H9 (cell line): ENCODE results near the gene TACR1. TPM values are rescaled to one million over a fixed set of nuclear protein-coding genes. Genes with fewer than 3 reads are reported as not detected.

Experiments used
- DNase-seq: peaks from one replicate; pipeline ENCODE4 v3.0.0-alpha.2; 2017
- H2AFZ ChIP-seq: one replicate; pipeline ENCODE4 v1.6.1; 2013; ENCODE audit warnings: mild to moderate bottlenecking, low read length, control low read depth, moderate library complexity
- H2AK5ac ChIP-seq: 2 replicates; pipeline ENCODE4 v1.6.1; 2013; ENCODE audit warnings: low read length, control low read depth, mixed read lengths; ENCODE audit not compliant: insufficient read length
- H2BK120ac ChIP-seq: one replicate; pipeline ENCODE4 v1.6.1; 2013; ENCODE audit warnings: low read depth, mild to moderate bottlenecking, low read length, control low read depth, inconsistent platforms; ENCODE audit not compliant: poor library complexity, severe bottlenecking
- H2BK12ac ChIP-seq: 2 replicates; pipeline ENCODE4 v1.6.1; 2013; ENCODE audit warnings: low read length, control low read depth, mixed read lengths, low read depth; ENCODE audit not compliant: insufficient read length
- H2BK15ac ChIP-seq: 2 replicates; pipeline ENCODE4 v1.6.1; 2013; ENCODE audit warnings: low read depth, low read length, control low read depth
- H2BK20ac ChIP-seq: one replicate; pipeline ENCODE4 v1.6.1; 2013; ENCODE audit warnings: low read depth, mild to moderate bottlenecking, low read length, control low read depth, inconsistent platforms; ENCODE audit not compliant: poor library complexity, severe bottlenecking
- H2BK5ac ChIP-seq: 2 replicates; pipeline ENCODE4 v1.6.1; 2013; ENCODE audit warnings: low read length, control low read depth, mixed read lengths; ENCODE audit not compliant: insufficient read length
- H3K14ac ChIP-seq: 2 replicates; pipeline ENCODE4 v1.6.1; 2013; ENCODE audit warnings: low read length, control low read depth; ENCODE audit not compliant: insufficient read depth
- H3K18ac ChIP-seq: 2 replicates; pipeline ENCODE4 v1.6.1; 2013; ENCODE audit warnings: low read depth, mild to moderate bottlenecking, mixed read lengths, low read length, control low read depth; ENCODE audit not compliant: insufficient read length
- H3K23ac ChIP-seq: 2 replicates; pipeline ENCODE4 v1.6.1; 2013; ENCODE audit warnings: low read length, control low read depth, mixed read lengths, low read depth; ENCODE audit not compliant: insufficient read length
- H3K23me2 ChIP-seq: 2 replicates; pipeline ENCODE4 v1.6.1; 2013; ENCODE audit warnings: low read depth, mild to moderate bottlenecking, mixed read lengths, low read length, control low read depth; ENCODE audit not compliant: insufficient read length, poor library complexity, severe bottlenecking
- H3K27ac ChIP-seq: 2 replicates; pipeline ENCODE4 v1.5.1; 2013; ENCODE audit warnings: low read length, control low read depth, mixed read lengths, low read depth; ENCODE audit not compliant: insufficient read length
- H3K27me3 ChIP-seq: 2 replicates; pipeline ENCODE4 v1.6.1; 2013; ENCODE audit warnings: low read length, control low read depth, inconsistent platforms; ENCODE audit not compliant: insufficient read depth
- H3K4ac ChIP-seq: 2 replicates; pipeline ENCODE4 v1.6.1; 2013; ENCODE audit warnings: low read depth, mild to moderate bottlenecking, control low read depth, inconsistent platforms, low read length, moderate library complexity
- H3K4me1 ChIP-seq: 2 replicates; pipeline ENCODE4 v1.6.1; 2013; ENCODE audit warnings: low read length, control low read depth, inconsistent platforms; ENCODE audit not compliant: insufficient read depth
- H3K4me2 ChIP-seq: 2 replicates; pipeline ENCODE4 v1.6.1; 2013; ENCODE audit warnings: low read length, control low read depth, mixed read lengths; ENCODE audit not compliant: insufficient read length, insufficient read depth
- H3K56ac ChIP-seq: 2 replicates; pipeline ENCODE4 v1.6.1; 2013; ENCODE audit warnings: low read depth, mild to moderate bottlenecking, mixed read lengths, low read length, control low read depth; ENCODE audit not compliant: insufficient read length
- H3K79me1 ChIP-seq: 2 replicates; pipeline ENCODE4 v1.6.1; 2013; ENCODE audit warnings: low read depth, mild to moderate bottlenecking, moderate library complexity, low read length, control low read depth, inconsistent platforms; ENCODE audit not compliant: insufficient read depth, poor library complexity, severe bottlenecking
- H3K79me2 ChIP-seq: 2 replicates; pipeline ENCODE4 v1.6.1; 2013; ENCODE audit warnings: low read length, control low read depth, inconsistent platforms; ENCODE audit not compliant: insufficient read depth
- H3K9ac ChIP-seq: 2 replicates; pipeline ENCODE4 v1.6.1; 2013; ENCODE audit warnings: low read length, control low read depth, mixed read lengths; ENCODE audit not compliant: insufficient read length; ENCODE audit errors: extremely low read depth
- H3K9me3 ChIP-seq: one replicate; pipeline ENCODE4 v1.6.1; 2013; ENCODE audit warnings: low read depth, low read length, inconsistent platforms; ENCODE audit not compliant: control insufficient read depth
- H3T11ph ChIP-seq: one replicate; pipeline ENCODE4 v1.6.1; 2013; ENCODE audit warnings: mild to moderate bottlenecking, low read length, control low read depth, inconsistent platforms
- H4K20me1 ChIP-seq: one replicate; pipeline ENCODE4 v1.6.1; 2013; ENCODE audit not compliant: control insufficient read depth, insufficient read length, insufficient read depth
- H4K5ac ChIP-seq: 2 replicates; pipeline ENCODE4 v1.6.1; 2013; ENCODE audit warnings: low read depth, mild to moderate bottlenecking, mixed read lengths, low read length, control low read depth; ENCODE audit not compliant: insufficient read length
- H4K8ac ChIP-seq: replicated peaks from 2 replicates; pipeline ENCODE4 v1.6.1; 2013; ENCODE audit warnings: low read length, control low read depth, mixed read lengths, low read depth; ENCODE audit not compliant: insufficient read length
- H4K91ac ChIP-seq: 2 replicates; pipeline ENCODE4 v1.6.1; 2013; ENCODE audit warnings: low read depth, mild to moderate bottlenecking, moderate library complexity, mixed read lengths, low read length, control low read depth; ENCODE audit not compliant: insufficient read length
- H3K27ac Mint-ChIP-seq, 3 experiments: 2 replicates in 2 of 3; 3 replicates in 1 of 3; pipeline ENCODE4 v1.8.0; 2020 to 2021; ENCODE audit warnings: mixed read lengths in 3 of 3, mild to moderate bottlenecking in 1 of 3, moderate library complexity in 1 of 3
- H3K27me3 Mint-ChIP-seq: 2 replicates; pipeline ENCODE4 v1.8.0; 2021; ENCODE audit warnings: low read depth, mild to moderate bottlenecking, moderate library complexity, mixed read lengths
- H3K36me3 Mint-ChIP-seq, 3 experiments: 2 replicates in 2 of 3; 3 replicates in 1 of 3; pipeline ENCODE4 v1.8.0; 2020 to 2021; ENCODE audit warnings: low read depth in 3 of 3, mixed read lengths in 3 of 3; ENCODE audit not compliant: insufficient read depth in 1 of 3
- H3K4me1 Mint-ChIP-seq, 2 experiments: 2 replicates each; pipeline ENCODE4 v1.8.0; 2020; ENCODE audit warnings: mixed read lengths in 2 of 2
- H3K4me3 Mint-ChIP-seq, 2 experiments: 2 replicates in 1 of 2; 3 replicates in 1 of 2; pipeline ENCODE4 v1.8.0; 2020 to 2021; ENCODE audit warnings: mild to moderate bottlenecking in 2 of 2, mixed read lengths in 2 of 2, moderate library complexity in 1 of 2
- H3K9me3 Mint-ChIP-seq, 2 experiments: 2 replicates in 1 of 2; 3 replicates in 1 of 2; pipeline ENCODE4 v1.8.0; 2020; ENCODE audit warnings: mild to moderate bottlenecking in 2 of 2, mixed read lengths in 2 of 2, moderate library complexity in 1 of 2
- WGBS: extraction: QIAGEN DNeasy Blood & Tissue Kit; methylation state at CpG from one replicate; pipeline ENCODE4 v1.1.7; 2013; ENCODE audit warnings: missing lambda C conversion rate, low lambda C conversion rate, mixed read lengths; ENCODE audit not compliant: insufficient read length; ENCODE audit errors: extremely low coverage; 5-methylcytosine and 5-hydroxymethylcytosine counted together
- total RNA-seq: library from RNA; stranded (reverse); gene quantifications from 2 replicates; pipeline ENCODE4 v1.2.1, GENCODE V29; 2021
- TF ChIP-seq, protein P1 (sequence below): fragments of 200-600 bp; sonication (generic); conservative IDR thresholded peaks from 3 replicates; pipeline ENCODE4 v1.8.0; 2021; ENCODE audit warnings: antibody characterized with exemption, mild to moderate bottlenecking

The TACR1 gene
- total RNA-seq, 1 experiment from 2014 or later: 1.4 TPM

DNA sequence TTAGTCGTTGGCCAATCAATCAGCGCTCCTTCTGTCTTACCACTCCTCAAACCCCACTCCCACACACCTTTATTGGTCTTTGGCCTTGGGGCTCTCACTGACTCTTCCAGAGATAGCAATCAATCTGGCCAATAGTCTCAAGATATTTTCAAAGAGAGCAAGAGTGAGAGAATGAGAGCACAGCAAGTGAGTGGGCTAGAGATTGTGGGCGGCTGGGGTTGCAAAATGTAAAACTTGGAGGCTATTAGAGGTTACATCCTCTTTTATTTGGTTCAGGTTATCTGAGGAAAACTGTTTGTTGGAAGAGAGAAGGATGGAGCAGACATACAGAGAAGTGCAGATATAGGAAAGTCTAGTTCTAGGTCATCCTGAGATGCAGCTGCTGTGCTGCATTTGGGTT lies 32.8 kb downstream of the TACR1 start:
- Histone ChIP-seq H3K79me1 (no peaks in the 10 kb centered on the region), H3T11ph (no peak overlapping the region), H3K23ac (no peak overlapping the region), H3K4ac (no peak overlapping the region), H3K14ac (no peak overlapping the region), H3K4me2 (no peak overlapping the region), H3K27me3 (no peaks in the 10 kb centered on the region), H2AK5ac (no peak overlapping the region), H3K23me2 (no peaks in the 10 kb centered on the region), H3K79me2 (no peaks in the 10 kb centered on the region), H2BK5ac (no peak overlapping the region), H4K5ac (no peak overlapping the region), H2BK15ac (no peak overlapping the region), H2AFZ (no peak overlapping the region), H4K20me1 (no peaks in the 10 kb centered on the region), H2BK20ac (no peak overlapping the region), H3K56ac (no peak overlapping the region), H3K18ac (no peak overlapping the region), H4K8ac (no peak overlapping the region), H2BK120ac (no peak overlapping the region), H4K91ac (no peak overlapping the region), H3K9me3 (no peaks in the 10 kb centered on the region), H3K27ac (no peak overlapping the region), H3K4me1 (no peaks in the 10 kb centered on the region), H2BK12ac (no peak overlapping the region), H3K9ac (no peak overlapping the region)
- Mint-ChIP-seq H3K27me3 (no peaks in the 10 kb centered on the region), H3K9me3 (peaks cover 11 to 12% of the 10 kb centered on the region in 2 experiments), H3K4me1 (peaks cover 12 to 19% of the 10 kb centered on the region in 2 experiments), H3K4me3 (no peak overlapping the region), H3K36me3 (peaks cover 10 to 26% (median 15%) of the 10 kb centered on the region in 3 experiments), H3K27ac (no peak overlapping the region)
- DNase-seq: no peak
- TF ChIP-seq, protein P1, sequence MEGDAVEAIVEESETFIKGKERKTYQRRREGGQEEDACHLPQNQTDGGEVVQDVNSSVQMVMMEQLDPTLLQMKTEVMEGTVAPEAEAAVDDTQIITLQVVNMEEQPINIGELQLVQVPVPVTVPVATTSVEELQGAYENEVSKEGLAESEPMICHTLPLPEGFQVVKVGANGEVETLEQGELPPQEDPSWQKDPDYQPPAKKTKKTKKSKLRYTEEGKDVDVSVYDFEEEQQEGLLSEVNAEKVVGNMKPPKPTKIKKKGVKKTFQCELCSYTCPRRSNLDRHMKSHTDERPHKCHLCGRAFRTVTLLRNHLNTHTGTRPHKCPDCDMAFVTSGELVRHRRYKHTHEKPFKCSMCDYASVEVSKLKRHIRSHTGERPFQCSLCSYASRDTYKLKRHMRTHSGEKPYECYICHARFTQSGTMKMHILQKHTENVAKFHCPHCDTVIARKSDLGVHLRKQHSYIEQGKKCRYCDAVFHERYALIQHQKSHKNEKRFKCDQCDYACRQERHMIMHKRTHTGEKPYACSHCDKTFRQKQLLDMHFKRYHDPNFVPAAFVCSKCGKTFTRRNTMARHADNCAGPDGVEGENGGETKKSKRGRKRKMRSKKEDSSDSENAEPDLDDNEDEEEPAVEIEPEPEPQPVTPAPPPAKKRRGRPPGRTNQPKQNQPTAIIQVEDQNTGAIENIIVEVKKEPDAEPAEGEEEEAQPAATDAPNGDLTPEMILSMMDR: no peak
- no CpG with 5 or more reads among the region's 3 CpGs for WGBS
